HG02884 (cell line): Measurements from ENCODE around the gene ZNF516.
A peak's percentile ranks its signal among the peaks of the same experiment; 100 is the strongest.

Experiments used
- ATAC-seq: cut with Tn5 transposase; IDR thresholded peaks from one replicate; pipeline ENCODE4 v1.9.1; 2021; ENCODE audit warnings: mild to moderate bottlenecking, moderate library complexity; ENCODE audit not compliant: unreplicated experiment

Gene ZNF516

GRCh38 chr18:76456018-76456750, 38.9 kb downstream of the ZNF516 start:
- peak; percentile 37 for ATAC-seq

GRCh38 chr18:76455003-76455676, 39.9 kb downstream of the ZNF516 start:
- no peak for ATAC-seq

GRCh38 chr18:76454418-76454817, 40.6 kb downstream of the ZNF516 start:
- ATAC-seq, result no peak

DNA sequence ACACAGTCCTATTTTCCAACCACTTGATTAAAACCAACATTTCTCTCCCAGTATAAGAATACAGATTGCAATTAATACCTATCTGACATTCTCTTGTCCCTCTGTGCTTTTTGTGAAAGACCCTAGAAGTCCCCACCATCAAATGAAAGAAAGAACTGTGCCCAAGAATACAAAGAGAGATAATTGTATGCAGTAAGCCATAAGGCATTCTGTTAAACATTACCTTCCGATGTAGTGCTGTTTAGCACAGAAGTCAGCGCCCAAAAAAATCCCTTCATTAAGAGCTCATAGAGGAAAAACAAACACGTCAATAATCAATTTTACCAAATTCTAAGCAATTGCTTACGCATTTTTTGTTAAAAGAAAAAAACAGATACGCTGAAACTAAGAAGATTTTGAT, 41.1 kb downstream of the ZNF516 start:
- no peak for ATAC-seq

- no peak for ATAC-seq
Measured at GRCh38 chr18:76453057-76453561, 41.9 kb downstream of the ZNF516 start.

- ATAC-seq, result no peak
Measured at GRCh38 chr18:76452357-76452756, 42.7 kb downstream of the ZNF516 start.

GRCh38 chr18:76451396-76452331, 43.4 kb downstream of the ZNF516 start:
- ATAC-seq, result no peak

- no peak for ATAC-seq
Measured at GRCh38 chr18:76450452-76451395, 44.3 kb downstream of the ZNF516 start.

DNA sequence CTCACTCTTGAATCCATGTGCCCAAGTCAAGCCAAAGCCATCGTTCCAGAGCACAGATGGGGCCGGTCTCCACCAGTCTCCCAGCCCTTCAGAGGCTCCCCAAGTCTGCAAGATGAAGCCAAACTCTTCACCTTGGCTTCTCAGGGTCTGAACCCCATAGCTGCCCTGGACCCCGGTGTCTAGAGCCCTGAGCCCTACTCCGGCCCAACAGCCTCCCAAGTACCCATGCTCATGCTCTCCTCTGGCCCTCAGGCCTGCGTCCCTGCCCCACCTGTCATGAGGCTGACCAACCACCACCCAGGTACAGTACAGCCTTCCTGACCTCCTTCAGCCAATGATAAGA, 46.0 kb downstream of the ZNF516 start:
- no peak for ATAC-seq

DNA sequence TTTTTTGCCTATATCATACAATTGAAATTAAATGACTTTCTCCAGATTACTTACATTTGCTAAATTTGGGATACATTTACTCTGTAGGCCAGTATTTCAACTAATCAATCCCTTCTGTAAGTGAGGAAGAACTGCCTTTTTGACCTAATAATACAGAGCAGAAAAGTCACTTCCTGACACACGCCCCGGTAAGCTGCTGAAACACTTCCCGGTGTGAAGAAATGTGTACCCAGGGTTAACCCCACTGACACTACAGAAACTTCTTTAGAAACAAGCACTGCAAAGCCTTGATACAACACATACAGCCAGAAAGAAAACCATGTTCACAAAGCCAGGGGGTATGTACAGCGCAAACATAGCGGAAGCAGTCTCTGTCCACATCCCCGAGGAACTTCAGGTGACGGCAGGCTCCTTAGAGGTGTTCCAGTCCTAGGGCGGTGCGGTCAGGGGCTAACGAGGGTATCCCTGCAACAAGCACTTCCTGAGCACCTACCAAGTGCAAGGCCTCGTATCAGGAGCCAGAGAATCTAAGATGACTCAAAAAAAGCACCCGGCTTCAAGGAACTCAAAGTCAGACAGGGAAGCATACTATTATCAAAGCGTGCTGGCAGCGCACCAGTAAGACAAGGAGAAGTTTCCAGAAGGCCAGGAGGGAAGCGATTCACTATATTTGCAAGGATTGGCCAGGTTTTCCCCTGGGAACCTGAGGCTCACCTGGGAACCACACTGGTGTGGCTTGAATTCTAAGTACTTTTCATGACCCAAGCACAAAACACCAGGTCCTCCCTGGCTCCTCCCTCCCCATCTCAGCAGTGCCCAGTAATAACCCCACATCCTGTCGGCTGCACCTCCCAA, 46.6 kb downstream of the ZNF516 start:
- ATAC-seq, result no peak

DNA sequence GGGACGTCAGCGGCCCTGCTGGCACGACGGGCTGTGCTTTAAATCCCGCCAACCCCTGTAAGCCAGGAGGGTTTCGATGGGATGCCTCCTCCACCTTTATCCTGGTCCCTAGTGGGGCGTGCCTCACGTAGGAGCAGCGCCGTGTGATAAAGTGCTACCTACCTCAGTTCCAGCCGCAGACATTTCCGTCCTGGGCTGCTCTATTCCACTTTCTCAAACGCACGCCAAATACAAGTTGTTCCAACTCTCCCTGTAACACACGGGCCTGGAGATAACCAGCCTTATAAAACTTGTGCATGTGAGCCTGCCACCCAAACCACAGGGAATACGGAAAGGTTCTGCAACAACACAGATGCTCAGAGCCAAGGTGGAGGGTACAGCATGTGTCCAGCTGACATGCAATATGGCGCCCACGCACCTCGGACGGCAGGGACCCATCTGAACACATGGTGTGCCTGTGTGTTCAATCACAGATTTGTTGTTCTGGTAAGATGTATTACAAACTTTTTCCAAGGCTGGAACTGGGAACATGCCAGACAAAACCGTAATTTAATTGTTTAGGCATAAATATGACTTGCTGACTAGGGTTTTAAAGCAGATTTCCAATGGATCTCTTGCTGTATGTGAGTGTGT, 47.7 kb downstream of the ZNF516 start:
- no peak for ATAC-seq

GRCh38 chr18:76446321-76447257, 48.5 kb downstream of the ZNF516 start:
- ATAC-seq, result no peak

DNA sequence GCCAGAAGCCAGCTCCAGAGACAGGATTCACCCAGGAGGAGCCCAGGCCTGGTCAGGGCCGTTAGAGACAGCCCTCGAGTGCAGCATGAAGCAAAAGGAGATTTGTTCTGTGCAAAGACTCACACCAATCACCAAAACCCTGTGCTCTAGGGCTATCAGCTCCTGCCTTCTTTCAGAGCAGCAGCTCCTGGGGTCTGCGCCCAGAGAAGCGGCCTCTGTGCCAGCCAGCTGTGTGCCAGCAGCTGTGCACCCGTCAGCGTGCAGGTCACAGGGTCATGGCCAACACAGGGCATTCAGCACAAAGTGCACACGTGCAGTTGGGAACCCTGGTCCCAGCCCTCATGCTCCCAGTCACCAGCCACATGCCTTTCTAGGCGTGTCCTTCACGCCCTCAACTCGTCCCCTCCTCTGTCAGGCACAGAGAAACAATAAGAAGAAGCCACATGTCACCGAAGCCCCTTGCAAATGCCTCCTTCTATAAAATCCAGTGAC, 49.3 kb downstream of the ZNF516 start:
- no peak for ATAC-seq

GRCh38 chr18:76445275-76445674, 49.8 kb downstream of the ZNF516 start:
- ATAC-seq, result no peak

- ATAC-seq, result no peak
Measured at GRCh38 chr18:76444446-76445105, 50.5 kb downstream of the ZNF516 start.

- ATAC-seq, result no peak
Measured at GRCh38 chr18:76443519-76444445, 51.3 kb downstream of the ZNF516 start.
